Muscle of back (tissue), 11 donors: ENCODE measurements around the gene PPM1F. TPM values are rescaled to one million over a fixed set of nuclear protein-coding genes. Genes with fewer than 3 reads are reported as not detected.
"Not testable (repeated sequence)": the region's sequence is repeated elsewhere in the genome, so short reads cannot be mapped to it uniquely, and the experiment has no call there.

Source experiments
- DNase-seq, 3 donors: peaks; one replicate each; pipeline versions ENCODE4 v3.0.0 to v3.0.0-alpha.2; 2013
- polyA plus RNA-seq, 10 donors: library from polyadenylated mRNA; unstranded; fragments of 120-200 nt; gene quantifications; one replicate each; pipeline ENCODE4 v1.2.1, GENCODE V29; 2013; ENCODE audit not compliant: insufficient read length in 10 of 10

Gene PPM1F
- polyA plus RNA-seq, 10 donors, result 36.5 to 56.2 (median 45.3) TPM

DNA sequence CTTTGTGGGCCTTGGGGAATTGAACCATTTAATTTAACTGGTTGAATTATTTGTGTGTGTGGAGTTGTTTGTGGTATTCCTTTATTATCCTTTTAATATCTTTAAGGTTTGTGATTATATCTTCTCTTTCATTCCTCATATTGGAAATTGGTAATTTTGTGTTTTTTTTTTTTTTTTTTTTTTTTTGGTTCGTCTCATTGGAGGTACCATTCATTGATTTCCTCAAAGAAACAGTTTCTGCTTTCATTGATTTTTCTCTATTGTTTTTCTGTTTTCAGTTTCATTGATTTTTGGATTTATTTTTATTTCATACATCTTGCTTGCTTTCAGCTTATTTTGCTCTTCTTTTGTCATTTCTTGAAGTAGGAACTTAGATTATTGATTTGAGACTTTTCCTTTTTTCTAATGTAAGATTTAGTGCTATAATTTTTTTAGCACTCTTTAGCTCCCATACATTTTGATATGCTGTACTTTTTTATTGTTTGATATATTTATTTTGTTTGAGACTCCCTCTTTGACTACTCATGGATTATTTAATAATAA is 54.2 kb downstream of the PPM1F start:
- DNase-seq, result no peak

DNA sequence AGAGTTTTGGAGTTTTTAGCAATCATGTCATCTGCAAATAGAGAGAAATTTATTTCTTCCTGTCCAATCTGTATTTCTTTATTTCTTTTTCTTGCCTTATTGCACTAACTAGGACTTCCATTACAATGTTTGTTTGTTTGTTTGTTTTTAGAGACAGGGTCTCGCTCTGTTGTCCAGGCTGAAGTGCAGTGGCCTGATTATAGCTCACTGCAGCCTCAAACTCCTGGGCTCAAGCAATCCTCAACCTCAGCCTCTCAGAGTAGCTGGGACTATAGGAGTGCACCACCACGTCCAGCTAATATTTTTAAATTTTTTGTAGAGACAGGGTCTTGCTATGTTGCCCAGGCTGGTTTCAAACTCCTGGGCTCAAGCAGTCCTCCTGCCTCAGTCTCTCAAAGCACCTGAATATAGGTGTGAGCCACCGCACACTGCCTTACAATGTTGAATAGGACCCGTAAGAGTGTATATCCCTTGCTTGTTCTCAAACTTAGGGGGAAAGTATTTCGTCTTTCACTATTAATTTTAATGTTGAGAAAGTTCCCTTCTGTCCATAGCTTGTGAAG is 55.6 kb downstream of the PPM1F start:
- no peak for DNase-seq

DNA sequence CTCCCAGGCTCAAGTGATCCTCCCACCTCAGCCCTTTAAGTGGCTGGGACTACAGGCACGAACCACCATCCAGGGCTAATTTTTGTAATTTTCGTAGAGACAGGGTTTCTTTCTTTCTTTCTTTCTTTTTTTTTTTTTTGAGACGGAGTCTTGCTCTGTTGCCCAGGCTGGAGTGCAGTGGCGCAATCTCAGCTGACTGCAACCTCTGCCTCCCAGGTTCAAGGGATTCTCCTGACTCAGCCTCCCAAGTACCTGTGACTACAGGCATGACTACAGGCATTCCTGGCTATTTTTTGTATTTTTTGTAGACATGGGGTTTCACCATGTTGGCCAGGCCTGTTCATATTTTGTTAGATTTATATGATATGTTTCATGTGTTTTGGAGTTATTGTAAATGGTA is 56.4 kb downstream of the PPM1F start:
- not testable (repeated sequence) for DNase-seq

DNA sequence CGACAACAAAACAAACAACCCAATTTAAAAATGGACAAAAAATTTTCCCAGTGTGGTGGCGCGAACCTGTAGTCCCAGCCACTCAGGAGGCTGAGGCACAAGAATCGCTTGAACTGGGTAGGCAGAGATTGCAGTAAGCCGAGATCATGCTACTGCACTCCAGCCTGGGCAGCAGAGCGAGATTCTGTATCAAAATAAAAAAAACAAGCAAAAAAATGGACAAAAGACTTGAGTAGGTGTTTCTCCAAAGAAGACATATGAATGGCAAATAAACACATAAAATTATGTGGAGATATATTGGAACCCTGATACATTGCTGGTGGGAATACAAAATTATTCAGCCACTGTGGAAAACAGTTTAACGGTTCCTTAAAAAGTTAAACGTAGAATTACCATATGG is 57.8 kb downstream of the PPM1F start:
- DNase-seq, result no peak

DNA sequence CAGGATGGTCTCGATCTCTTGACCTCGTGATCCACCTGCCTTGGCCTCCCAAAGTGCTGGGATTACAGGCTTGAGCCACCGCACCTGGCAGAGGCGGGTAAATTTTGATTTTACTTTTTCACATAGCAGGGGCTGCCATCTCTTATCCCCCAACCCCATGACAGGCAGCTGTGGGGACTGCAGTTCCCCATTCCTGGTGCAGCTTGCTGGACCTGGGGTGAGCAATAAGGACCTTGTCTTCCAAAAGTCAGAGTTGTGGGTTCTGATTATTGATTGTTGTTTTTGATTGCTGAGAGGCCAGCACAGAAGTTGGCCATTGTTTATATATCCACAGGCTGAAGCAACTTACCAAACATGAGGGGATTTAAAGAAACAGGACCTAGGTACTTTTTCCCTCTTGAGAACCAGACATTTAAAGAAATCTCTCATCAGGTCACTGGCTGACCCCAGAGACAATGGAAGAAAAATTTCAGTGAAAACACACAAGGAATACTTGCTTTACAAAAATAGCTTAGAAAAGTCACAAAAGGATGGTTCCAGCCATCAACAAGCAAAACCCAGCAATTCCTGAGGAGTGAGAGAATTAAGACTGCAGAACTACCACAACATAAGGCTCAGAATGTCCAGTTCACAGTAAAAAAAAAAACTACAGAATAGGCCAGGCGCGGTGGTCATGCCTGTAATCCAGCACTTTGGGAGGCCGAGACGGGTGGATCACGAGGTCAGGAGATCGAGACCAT is 63.2 kb downstream of the PPM1F start:
- no peak for DNase-seq

DNA sequence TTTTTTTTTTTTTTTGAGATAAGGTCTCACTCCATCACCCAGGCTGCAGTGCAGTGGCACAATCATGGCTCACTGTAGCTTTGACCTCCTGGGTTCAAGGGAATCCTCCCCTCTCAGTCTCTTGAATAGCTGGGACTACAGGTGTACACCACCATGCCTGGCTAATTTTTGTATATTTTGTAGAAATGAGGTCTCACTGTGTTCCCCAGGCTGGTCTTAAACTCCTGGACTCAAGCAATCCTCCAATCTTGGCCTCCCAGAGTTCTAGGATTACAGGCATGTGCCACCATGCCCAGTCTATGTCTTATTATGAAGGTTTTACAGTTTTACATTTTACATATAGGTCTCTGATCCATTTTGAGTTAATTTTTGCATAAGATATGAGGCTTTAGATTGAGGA is 64.8 kb downstream of the PPM1F start:
- DNase-seq, result no peak

DNA sequence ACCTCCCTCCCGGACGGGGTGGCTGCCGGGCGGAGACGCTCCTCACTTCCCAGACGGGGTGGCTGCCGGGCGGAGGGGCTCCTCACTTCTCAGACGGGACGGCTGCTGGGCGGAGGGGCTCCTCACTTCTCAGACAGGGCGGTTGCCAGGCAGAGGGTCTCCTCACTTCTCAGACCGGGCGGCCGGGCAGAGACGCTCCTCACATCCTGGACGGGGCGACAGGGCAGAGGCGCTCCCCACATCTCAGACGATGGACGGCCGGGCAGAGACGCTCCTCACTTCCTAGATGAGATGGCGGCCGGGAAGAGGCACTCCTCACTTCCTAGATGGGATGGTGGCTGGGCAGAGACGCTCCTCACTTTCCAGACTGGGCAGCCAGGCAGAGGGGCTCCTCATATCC is 68.7 kb downstream of the PPM1F start:
- DNase-seq, result not testable (repeated sequence)

DNA sequence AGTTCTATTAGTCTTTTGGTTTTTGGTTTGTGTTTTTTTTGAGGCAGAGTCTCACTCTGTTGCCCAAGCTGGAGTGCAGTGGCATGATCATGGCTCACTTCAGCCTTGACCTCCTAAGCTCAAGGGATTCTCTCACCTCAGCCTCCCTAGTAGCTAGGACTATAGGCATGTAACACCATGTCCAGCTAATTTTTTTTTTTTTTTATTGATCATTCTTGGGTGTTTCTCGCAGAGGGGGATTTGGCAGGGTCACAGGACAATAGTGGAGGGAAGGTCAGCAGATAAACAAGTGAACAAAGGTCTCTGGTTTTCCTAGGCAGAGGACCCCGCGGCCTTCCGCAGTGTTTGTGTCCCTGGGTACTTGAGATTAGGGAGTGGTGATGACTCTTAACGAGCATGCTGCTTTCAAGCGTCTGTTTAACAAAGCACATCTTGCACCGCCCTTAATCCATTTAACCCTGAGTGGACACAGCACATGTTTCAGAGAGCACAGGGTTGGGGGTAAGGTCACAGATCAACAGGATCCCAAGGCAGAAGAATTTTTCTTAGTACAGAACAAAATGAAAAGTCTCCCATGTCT is 69.8 kb downstream of the PPM1F start:
- DNase-seq, result not testable (repeated sequence)

DNA sequence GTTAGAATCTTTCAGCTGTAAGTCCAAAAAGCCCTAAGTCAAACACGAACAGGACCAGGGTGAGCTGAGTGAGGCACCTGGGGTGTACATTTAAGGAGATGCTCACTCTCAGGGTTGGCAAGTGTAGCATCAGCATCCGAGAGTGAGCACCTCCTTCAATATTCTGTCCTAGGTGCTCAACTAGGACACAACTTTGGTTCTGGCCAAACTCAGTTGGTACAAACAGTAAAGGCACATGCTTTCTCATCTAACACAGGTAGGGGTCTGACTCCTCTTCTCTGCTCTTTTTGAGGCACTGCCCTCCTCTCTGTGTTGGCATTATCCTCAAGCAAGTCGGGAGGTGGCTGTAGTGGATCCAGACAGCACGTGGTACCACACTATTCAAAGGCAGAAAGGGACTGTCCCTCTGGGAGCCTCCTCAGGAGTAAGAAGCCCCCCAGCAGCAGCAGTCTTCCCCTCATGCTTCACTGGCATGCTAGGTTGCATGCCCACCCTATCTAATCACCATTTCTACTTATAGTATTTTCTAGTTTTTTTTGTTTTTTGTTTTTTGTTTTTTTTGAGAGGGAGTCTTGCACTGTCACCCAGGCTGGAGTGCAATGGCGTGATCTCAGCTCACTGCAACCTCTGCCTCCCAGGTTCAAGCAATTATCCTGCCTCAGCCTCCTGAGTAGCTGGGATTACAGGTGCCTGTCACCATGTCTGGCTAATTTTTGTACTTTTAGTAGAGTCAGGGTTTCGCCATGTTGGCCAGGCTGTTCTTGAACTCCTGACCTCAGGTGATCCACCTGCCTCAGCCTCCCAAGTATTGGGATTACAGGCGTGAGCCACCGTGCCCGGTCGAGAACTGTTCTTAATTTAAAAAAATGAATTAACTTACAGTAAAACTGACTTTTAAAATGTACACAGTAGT is 70.6 kb downstream of the PPM1F start:
- DNase-seq, result no peak

DNA sequence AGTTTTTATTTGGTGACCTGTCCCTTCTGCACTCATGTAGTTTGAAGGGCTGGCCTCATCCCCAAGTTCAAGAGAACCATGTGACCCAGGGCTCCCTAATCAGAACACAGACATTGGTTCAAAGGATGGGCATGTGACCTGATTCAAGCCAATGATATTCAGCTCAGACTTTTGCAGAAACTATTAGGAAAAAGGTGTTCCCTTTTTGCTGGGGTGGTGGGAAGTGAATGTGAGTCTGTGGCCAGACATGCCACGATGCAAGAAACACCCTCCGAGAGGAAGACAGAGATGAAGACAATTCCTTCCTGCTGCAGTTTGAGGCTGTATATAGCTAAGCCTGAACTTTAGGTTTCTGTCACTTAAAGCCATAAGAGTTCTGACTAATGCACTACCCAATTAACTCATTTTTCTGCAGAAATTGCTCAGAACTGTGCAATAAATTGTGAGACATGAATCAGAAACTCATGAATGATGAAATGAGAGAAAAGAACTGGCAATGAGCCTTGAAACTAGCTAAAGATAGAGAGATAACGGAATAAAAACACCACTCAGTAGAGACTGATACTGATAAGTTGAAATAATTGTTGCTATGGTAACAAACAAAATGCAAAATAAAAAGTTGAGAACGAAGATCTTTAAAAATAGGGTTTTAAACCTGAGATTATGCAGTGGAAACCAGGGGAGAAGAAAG is 76.0 kb downstream of the PPM1F start:
- DNase-seq, result peak in 1 of 3 donors; percentile 44

DNA sequence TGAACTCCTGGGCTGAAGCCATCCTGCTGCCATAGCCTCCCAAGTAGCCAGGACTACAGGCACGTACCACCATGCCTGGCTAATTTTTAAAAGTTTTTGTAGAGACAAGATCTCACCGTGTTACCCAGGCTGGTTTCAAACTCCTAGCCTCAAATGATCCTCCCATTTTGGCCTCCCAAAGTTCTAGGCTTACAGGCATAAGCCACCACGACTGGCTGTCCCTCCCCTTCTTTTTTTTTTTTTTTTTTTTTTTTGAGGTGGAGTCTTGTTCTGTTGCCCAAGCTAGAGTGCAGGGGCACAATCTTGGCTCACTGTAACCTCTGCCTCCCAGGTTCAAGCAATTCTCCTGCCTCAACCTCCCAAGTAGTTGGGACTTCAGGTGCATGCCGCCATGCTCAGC is 77.7 kb downstream of the PPM1F start:
- DNase-seq, result not testable (repeated sequence)

DNA sequence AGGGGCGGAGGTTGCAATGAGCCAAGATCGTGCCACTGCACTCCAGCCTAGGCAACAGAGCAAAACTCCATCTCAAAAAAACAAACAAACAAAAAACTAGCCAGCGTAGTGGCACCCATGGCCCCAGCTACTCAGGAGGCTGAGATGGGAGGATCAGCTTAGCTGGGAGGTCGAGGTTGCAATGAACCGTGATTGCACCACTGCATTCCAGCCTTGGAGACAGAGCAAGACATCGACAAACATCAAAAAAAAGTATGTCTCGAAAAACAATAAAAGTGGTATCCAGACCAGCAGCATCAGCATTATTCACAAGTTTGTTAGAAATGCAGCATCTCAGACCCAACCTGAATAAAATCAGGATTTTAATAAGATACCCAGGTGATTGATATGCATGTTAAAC is 79.0 kb downstream of the PPM1F start:
- DNase-seq, result no peak

DNA sequence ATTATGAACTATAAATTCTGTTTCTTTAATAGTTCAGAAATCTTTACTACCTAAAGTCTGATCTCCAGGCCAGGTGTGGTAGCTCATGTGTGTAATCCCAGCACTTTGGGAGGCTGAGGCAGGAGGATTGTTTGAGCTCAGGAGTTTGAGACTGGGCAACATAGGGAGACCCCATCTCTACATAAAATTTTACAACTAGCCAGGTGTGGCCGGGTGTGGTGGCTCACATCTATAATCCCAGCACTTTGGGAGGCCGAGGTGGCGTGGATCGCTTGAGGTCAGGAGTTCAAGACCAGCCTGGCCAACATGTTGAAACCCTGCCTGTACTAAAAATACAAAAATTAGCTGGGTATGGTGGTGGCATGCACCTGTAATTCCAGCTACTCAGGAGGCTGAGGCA is 79.9 kb downstream of the PPM1F start:
- DNase-seq, result not testable (repeated sequence)

Other genes starting within 250 kb of the PPM1F start
- gene YPEL1, start 217.1 kb downstream of the PPM1F start, polyA plus RNA-seq, result 10 to 100 TPM; 10.0 to 21.6 (median 14.9) TPM
- gene MAPK1, start 85.2 kb downstream of the PPM1F start, polyA plus RNA-seq, result 100 to 1,000 TPM; 108 to 160 (median 122) TPM
- gene TOP3B, start 29.9 kb upstream of the PPM1F start, polyA plus RNA-seq, result 10 to 100 TPM; 10.2 to 23.6 (median 14.4) TPM